DND-41 (cell line): ENCODE data around the gene URB1.

Experiments
- CTCF ChIP-seq: IDR thresholded peaks from 2 replicates; pipeline ENCODE4 v1.5.1; 2012; ENCODE audit warnings: borderline replicate concordance, low read length, moderate library complexity, mild to moderate bottlenecking; ENCODE audit not compliant: poor library complexity, severe bottlenecking; ENCODE audit errors: extremely low read depth
- EZH2 ChIP-seq: IDR thresholded peaks from 3 replicates; pipeline ENCODE4 v1.6.1; 2012; ENCODE audit warnings: borderline replicate concordance, low read depth, mild to moderate bottlenecking, moderate library complexity, low read length, inconsistent platforms; ENCODE audit not compliant: severe bottlenecking

GRCh38 chr21:32320059-32320458 lies 72.8 kb downstream of the URB1 start:
- no peak for TF ChIP-seq CTCF
- no peak for TF ChIP-seq EZH2
